NCI-H345 treated with DMSO at 0.1 percent for 48 hours (cell line): ENCODE results near the gene PTPN18.

Experiments
- DNase-seq: peaks from one replicate; lab custom pipeline; 2025; ENCODE audit not compliant: unreplicated experiment; lab: John Stamatoyannopoulos, UW

Gene PTPN18

DNA sequence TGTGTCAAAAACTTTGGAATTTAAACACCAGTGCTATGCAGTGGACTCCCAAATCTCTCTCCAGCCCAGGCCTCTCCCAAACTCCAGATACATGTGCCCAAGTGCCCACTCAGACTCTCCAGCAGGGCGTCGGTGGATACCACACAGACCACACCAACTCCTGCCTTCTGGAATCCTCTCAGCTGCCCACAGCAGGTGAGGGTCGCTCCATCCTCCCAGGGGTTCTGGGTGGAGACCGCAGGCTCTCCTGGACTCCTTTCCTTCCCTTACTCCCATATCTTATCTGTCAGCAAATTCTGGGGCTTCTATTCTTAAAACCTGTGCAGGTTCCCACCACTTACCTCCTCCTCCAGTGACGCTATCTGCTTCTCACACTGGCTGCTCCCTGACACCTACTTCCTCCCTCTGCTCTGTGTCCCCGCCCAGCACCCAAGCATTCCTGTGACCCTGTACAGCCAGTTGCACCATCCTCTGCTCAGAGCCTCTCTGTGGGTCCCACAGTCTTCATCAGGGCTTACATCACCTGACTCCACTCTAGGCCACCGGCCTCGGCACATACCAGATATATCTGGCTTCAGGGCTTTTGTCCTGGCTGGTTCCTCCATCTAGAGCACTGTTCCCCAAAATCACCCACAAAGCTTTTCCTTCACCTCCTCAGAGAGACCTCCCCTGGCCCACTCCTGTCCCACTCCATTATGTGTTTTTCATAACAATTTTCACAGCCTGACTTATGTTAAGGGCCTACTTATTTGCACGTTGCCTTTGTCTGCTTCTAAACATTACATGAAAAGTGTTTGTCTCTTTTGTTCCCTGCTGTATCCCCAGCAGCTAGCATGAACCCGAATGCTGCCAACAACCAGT lies 15.7 kb upstream of the PTPN18 start:
- DNase-seq, result no peak

DNA sequence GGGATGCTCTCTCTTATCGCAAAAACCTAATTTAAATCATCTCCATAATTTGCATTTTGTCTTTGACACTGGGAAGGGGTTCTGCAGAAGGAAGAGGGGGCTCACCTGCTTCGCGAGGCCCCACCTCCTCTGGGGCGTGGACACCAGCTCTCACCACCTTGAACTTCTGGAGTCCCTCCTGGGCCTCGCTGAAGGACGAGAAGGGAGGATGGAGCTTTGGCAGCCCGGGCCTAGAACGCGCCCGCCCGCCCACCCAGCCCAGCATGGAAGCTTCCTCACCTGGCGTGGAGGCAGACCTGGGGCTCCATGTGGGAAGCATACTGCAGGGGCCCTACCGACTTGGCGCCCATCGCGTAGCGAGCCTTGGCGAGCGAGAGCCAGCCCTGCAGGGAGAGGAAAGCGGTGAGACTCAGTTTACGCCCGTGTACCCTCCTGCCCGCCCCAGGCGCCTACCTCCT lies 14.3 kb upstream of the PTPN18 start:
- DNase-seq, result peak; percentile 35

DNA sequence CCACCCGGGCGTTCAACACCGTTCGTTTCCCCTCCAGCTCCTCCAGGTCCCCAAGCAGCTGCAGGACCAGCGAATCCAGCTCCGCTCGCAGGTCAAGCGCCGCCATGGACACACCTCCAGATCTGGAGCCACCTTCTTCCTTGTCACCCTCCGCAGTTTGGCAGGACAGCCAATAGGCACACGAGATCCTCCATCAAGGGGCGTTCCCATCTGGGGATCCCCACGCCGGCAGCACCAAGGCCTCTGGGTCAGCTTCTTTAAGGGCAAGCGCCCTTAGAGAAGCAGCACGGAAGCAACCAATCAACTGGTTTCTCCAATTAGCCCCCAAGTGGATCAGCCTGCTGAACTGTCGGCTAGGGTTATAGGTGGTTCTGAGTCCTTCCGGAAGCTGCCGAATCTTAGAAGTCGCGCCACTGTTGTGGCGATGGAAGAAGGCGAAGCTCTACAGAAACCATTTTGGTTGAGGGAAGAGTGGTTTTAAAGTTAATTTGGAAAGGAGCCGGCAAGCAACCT lies 13.8 kb upstream of the PTPN18 start:
- DNase-seq, result peak; percentile 95

DNA sequence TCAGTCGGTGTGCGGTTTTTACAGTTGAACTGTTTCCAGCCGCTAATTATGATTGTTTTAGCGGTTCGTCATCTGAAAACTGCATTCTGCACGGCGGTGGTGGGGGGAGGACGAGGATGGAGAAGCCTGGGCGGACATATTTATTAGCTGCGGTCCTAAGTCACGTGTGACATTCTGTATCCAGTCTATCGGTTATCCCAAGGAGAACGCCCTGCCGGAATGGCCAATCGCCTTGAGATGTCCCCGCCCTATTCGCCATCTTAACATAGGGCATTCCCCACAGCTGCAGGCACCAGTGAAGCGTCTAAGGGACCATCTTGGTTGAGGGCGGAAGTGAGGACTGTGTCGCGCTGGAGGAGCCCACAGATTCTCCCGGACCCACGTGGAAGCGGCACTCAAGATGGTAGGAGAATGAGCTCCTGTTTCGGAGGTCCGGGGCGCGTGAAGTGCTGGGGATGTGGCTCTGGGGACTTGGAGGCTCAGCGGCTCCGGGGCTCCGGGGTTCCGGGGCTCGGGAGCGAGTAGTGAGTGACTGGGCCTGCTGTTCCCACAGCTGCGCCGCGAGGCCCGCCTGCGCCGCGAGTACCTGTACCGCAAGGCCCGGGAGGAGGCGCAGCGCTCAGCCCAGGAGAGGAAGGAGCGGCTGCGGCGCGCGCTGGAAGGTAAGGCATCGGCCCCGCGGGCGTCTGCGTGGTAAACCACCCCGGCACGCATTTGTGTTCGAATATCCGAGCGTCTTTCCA lies 13.2 kb upstream of the PTPN18 start, which contains the start of gene IMP4:
IMP4 (plus strand) TSS at position 365 of the 743 bp plus-strand sequence; CDS start at position 401, 36 bp downstream.
- peak; percentile 97 for DNase-seq

DNA sequence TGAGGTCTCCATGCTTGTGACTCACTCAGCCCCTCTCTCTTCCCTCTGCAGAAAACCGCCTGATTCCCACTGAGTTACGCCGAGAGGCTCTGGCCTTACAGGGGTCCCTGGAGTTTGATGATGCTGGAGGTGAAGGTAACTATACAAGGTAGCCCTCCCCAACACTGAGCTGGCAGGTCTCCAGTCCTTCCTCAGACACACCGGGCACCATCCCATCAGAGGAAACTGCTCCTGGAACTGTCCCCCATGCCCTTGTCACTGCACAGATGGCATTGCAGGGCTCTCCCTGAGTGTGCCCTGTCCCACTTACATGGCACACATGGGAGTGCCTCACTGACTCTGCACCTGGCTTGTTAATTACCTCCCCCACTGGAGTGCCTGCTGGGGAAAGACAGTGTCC lies 11.3 kb upstream of the PTPN18 start:
- no peak for DNase-seq

DNA sequence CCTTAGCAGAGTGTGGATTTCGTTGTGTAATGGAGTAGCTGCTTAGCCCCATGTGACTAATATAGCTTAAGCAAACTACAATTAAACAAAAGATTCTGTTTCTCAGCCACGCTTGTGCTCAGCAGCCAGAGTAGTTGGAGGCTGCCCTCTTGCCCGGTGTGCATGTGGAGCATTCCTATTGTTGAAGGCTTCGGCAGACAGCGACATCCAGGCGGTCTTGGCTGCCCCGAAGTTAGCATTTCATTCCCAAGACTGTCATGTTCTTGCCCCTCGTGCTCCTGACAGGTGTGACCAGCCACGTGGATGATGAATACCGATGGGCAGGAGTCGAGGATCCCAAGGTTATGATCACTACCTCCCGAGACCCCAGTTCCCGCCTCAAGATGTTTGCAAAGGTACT lies 10.8 kb upstream of the PTPN18 start:
- DNase-seq, result no peak

DNA sequence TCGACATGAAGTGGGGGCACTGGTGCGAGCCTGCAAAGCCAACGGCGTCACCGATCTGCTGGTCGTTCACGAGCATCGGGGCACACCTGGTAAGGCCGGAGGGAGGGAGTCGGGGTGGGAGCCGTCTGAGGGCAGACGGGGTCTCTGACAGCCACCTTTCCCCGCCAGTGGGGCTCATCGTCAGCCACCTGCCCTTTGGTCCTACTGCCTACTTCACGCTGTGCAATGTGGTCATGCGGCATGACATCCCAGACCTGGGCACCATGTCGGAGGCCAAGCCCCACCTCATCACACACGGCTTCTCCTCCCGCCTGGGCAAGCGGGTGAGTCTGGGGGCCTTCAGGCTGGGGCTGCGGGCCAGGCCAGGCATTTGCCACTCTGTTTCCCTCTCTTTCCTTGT lies 10.2 kb upstream of the PTPN18 start:
- DNase-seq, result no peak

DNA sequence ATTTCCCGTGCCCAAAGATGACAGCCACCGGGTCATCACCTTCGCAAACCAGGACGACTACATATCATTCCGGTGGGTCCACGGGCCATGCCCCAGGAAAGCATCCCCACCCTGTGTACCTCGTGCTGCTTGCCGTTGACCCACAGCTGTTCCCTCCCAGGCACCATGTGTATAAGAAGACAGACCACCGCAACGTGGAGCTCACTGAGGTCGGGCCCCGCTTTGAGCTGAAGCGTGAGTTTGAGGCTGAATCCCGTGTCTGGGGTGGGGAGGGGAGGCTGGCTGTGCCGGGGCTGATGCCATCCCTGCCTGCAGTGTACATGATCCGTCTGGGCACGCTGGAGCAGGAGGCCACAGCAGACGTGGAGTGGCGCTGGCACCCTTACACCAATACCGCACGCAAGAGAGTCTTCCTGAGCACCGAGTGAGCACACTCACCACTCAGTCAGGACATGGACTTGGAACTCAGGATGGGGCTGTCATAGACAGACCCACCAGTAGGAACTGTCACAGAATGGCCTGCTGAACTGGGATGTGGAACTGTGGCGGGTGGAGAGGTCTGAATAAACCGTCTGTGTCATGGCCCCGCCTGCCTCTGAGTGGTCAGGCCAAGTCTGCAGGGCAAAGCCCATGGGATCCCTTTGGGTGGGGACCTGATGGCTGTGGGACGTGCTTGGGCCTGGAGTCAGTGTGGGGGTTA lies 9.7 kb upstream of the PTPN18 start:
- DNase-seq, result no peak

DNA sequence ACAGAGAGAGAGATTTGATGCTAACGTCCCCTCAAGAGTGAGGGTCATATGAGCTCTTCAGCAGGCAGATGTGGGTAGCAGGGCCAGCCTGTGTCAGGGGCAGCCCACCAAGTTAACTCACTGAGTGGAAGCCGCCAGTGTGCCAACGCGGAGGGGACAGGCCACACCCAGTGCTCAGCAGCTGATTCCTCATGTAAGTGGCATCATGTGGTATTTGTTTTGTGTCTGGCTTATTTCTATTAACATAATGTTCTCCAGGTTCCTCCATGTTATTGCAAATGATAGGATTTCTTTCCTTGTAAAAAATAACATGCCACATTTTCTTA lies 9.2 kb upstream of the PTPN18 start:
- DNase-seq, result no peak

DNA sequence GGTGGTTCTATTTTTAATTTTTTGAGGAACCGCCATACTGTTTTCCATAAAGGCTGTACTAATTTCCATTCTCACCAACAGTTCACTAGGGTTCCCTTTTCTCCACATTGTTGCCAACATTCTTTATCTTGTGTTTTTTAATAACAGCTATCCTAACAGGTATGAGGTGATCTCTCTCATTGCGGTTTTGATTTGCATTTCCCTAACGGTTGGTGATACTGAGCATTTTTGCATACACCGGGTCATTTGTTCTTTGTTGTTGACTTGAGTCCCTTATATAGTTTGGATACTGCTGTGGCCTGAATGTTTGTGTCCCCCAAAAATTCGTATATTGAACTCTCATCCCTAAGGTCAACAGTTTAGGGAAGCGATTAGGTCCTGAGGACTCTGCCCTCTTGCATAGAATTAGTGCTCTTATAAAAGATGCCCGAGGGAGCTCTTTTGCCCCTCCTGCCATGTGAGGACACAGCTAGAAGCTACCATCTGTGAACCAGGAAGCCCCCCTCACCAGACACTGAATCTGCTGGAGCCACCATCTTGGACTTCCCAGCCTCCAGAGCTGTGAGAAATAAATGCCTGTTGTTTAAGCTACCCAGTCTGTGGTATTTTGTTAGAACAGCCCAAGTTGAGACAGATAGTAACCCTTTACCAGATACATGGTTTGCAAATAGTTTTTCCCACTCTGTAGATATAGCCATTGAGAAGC lies 8.5 kb upstream of the PTPN18 start:
- no peak for DNase-seq

DNA sequence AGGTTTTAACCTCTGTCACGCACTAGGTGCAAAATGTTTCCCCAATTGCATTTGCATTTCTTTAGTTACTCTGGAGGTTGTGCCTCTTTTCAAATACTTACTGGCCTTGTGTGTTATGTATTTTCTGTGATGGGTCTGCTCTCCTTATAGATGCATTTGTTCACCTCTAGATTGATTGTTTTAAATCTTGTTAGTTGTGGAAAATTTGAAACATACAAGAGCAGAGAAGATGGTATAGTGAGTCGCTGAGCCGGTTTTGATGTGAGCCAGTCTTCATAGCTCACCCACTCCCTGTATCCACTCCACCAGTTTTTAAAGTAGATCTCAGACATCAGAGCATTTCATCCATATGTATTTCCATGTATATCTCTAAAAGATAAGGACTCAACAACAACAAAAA lies 6.7 kb upstream of the PTPN18 start:
- no peak for DNase-seq

DNA sequence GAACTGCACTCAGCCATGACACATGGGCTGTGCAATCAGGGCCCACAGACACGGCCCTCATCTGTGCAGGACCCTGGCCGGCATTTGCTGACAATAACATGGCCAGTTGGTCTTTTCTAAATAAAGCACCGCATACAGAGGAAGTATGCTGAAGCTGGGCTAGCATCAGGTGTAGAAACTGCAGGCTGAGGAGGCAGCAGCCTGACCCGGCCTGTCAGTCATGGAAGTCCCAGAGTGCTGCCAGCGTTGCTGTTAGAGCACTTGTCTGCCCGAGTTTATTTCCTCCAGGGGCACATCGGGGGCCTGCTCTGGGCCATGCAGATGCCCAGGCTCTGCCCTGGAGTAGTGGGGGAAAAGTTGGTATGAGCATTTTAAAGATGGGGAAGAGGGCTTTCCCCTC lies 4.1 kb upstream of the PTPN18 start:
- no peak for DNase-seq

DNA sequence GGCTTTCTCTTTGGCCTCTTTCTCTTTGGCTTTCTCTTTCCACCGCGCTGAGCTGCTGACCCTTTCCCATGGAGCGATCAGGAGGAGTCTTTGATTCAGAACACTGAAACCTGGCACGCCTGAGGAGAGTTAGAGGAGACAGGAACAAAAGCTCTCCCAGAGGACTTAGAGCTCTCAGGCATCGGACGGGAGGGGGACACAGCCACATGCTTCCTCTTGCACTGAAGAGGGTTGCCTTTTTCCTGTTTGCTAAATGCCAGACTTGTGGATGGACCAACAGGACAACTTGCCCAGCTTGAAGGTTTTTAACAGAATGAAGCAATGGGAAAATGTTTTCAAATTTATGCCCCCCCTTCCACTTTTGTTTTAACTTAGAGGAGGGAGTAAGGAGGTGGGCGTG lies 3.6 kb upstream of the PTPN18 start:
- no peak for DNase-seq

DNA sequence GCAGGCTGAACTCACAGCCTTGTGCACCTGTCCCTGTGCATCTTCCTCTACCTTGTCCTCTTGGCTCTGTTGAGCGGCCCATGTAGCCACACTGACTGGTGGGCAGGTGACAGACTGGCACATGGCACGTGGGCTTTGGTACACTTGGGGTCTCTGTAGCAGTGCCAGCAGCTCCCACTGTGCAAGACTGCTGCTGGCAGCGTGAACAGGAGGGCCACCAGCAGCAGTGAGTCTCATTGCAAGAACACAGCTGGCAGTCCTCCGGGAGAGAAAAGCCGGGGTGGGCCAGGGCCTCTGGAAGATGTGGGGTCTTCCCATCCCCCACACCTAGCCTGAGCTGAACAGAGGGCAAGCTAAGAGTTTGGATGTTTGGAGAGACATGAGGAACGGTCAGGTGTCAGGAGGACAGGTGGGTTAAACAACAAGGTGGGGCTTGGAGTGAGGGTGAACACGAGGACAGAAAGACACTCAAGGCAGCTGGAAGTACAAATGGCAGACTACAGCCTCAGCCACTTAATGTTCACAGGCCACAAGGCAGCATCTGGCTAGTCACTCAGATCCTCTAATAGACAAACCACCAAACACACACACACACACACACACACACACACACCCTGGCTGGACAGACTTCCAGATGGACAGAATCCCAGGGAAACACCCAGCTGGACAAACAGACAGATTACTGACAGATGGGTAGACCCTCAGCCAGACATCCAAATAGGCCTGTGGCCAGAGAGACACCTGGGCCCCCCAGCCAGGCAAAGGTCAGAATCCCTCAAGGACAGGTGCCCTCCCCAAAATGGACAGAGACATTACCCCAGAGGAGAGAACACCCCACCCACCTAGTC lies 2.3 kb upstream of the PTPN18 start:
- no peak for DNase-seq

DNA sequence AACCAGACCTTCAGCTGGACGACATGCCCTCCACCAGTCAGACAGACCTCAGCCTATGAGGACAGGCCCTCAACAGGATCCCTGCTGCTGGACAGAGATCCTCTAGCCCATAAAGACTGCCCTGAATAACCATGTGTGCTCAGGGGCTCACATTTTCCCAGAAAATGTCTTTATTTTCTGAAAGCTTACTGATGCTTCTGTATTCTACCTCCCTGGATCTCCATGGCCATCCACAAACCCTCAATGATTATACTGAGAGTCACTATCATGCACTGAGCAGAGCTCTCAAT lies 1.8 kb upstream of the PTPN18 start:
- DNase-seq, result no peak

DNA sequence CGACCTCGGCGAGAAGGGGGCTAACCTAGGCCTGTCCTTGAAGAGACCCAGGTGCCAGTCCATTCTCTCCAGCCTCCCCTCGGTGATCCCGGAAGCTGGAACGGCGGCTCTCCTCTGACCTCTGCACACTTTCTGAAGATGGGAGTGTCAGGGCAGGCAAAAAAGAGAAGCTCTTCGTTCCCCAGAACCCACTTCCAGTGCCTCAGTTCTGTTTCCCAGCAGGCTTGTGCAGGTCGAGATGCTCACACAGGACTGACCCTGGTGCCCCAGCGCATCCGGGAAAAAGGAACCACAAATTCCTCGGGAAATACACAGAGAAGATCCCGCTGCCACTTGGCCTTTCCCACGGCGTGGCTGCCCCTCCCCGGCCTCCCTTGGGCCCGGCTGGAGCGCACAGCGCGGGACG lies 681 bp upstream of the PTPN18 start:
- no peak for DNase-seq

DNA sequence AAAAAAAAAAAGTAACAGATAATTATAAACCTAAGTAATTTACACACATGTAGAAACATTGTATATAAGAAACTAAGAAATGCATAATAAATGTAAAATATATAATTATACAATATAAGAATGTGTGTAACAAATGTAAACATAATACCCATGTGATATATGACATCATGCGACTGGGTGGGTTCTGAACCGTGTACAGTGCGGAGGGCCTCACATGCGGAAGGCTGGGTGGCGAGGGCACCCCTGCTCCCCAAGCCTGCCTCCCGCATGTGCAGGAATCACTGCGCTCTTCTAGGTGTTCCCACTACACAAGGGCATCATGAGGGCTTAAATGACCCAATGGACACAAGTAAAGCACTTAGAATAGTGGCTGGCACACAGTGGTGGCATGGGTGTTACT lies 2.0 kb downstream of the PTPN18 start:
- DNase-seq, result no peak

DNA sequence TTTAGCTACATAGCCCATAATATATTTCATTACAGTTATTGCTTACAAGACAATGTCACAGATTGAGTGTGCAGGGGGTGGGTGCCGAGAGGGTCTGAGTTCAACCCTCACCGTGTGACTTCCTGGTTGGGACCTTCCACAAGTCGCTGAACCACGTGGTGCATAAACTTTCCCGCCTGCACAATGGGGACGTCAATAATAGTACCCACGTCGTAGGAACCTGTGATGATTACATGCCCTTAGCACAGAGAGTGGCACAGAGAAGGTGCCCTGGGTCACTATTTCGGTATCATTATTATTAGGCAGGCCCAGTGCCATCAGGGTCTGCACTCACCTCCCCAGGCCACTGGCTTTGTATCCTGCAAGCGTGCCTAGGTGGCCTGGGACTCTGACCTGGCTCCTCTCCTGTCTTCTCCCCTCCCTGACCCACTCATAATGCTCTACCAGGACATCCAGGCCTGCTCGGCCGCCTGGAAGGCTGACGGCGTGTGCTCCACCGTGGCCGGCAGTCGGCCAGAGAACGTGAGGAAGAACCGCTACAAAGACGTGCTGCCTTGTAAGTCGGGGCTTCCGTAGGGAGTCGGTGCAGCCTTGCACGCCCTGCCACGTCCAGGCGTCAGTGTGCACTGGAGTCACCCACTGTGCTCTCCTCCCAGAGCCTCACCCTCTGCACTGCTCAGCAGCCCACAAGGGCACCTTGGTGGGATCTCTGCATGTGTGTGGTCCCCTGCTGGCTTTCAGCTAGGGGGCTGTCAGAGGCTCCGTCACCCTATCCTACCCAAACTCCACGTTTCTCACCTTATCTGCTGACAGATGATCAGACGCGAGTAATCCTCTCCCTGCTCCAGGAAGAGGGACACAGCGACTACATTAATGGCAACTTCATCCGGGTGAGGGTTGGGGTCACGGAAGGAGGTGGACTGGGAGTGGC lies 2.8 kb downstream of the PTPN18 start:
- no peak for DNase-seq

DNA sequence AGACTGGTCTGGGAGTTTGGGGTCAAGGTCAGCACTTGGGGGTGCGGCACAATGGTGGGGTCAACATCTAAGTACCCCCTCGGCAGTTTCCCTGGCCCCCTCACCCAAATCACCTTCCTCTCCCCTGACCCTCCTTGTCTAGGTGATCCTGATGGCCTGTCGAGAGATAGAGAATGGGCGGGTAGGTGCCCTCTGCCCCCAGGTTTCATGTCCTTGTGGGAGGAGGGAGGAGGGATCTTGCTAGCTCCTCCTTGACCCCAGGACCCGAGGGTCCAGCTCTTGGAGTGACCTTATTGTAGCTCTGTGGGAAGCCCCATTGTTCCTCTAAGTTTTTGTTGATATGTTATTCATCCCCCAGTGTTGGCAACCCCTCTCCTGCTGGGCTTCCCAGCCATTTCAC lies 3.6 kb downstream of the PTPN18 start:
- no peak for DNase-seq
